ENCODE measurements around the gene CD59. TPM values are rescaled to one million over a fixed set of nuclear protein-coding genes. Genes with fewer than 3 reads are reported as not detected.

Gene CD59
- polyA plus RNA-seq, 2 of the 4 experiments (the other 2 are of a cell fraction): 335 to 375 TPM

GRCh38 chr11:33772300-33772699, 36.1 kb upstream of the CD59 start:
- ChIA-PET CTCF (interaction anchor here (0.6 to 4.4 kb wide), 6 partner anchors 15 to 293 kb away, joined by 3 to 19 read pairs (median 4); no protein-coding TSS in a partner anchor), POLR2A (no interaction called here)
- Histone ChIP-seq H3K4me1 (peaks cover 33% of the 10 kb centered on the region), H3K4me2 (peak overlapping the region; percentile 91; the same call in 1 of the 3 replicates), H3K9me3 (no peaks in the 10 kb centered on the region), H3K4me3 (no peak overlapping the region), H3K27ac (no peak overlapping the region)
- 80% methylated on average over 4 of the region's 4 CpGs for WGBS (ENCODE audit: missing lambda C conversion rate)
- TF ChIP-seq POLR2A (IDR thresholded peaks at IDR 0.05; ENCODE audit: low read length) (no peak), RNF2 (IDR thresholded peaks at IDR 0.05; ENCODE audit: borderline replicate concordance, low read depth) (no peak), BCL3 (IDR thresholded peaks at IDR 0.05) (no peak), MAZ (IDR thresholded peaks at IDR 0.05; ENCODE audit: borderline replicate concordance, low read depth, low read length) (no peak), HEYL (CRISPR knock-in tag; IDR thresholded peaks at IDR 0.05) (no peak), ZC3H11A (IDR thresholded peaks at IDR 0.05) (no peak), EP300 (IDR thresholded peaks at IDR 0.05) (no peak), ESRRA (IDR thresholded peaks at IDR 0.05; ENCODE audit: borderline replicate concordance, low read length) (no peak), JUN (IDR thresholded peaks at IDR 0.05) (no peak), HDAC2 (IDR thresholded peaks at IDR 0.05) (no peak)
- TF ChIP-seq, protein P1, sequence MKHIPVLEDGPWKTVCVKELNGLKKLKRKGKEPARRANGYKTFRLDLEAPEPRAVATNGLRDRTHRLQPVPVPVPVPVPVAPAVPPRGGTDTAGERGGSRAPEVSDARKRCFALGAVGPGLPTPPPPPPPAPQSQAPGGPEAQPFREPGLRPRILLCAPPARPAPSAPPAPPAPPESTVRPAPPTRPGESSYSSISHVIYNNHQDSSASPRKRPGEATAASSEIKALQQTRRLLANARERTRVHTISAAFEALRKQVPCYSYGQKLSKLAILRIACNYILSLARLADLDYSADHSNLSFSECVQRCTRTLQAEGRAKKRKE (CRISPR knock-in tag; IDR thresholded peaks at IDR 0.05; ENCODE audit: low read depth): no peak
- FAIRE-seq (no peak), ATAC-seq (no peak), DNase-seq (ENCODE audit: low read depth in 1 of 2, low spot score in 1 of 2) (peak in 1 of 2 experiments; percentile 25)

GRCh38 chr11:33770236-33770635, 34.0 kb upstream of the CD59 start:
- Histone ChIP-seq H3K4me2 (no peak overlapping the region), H3K9me3 (no peaks in the 10 kb centered on the region), H3K4me1 (peaks cover 21% of the 10 kb centered on the region), H3K27ac (no peak overlapping the region), H3K4me3 (no peak overlapping the region)
- POLR2A ChIA-PET: no interaction called here
- ATAC-seq (no peak), FAIRE-seq (no peak), DNase-seq (ENCODE audit: low read depth in 1 of 2, low spot score in 1 of 2) (no peak)
- TF ChIP-seq CHD4 (IDR thresholded peaks at IDR 0.05; ENCODE audit: borderline replicate concordance) (no peak), HOXA7 (CRISPR knock-in tag; IDR thresholded peaks at IDR 0.05) (no peak), CEBPB (IDR thresholded peaks at IDR 0.05) (no peak), NR3C1 (IDR thresholded peaks at IDR 0.05) (no peak), ZFP36 (IDR thresholded peaks at IDR 0.05; ENCODE audit: borderline replicate concordance, partially characterized antibody) (no peak), TFCP2L1 (CRISPR knock-in tag; IDR thresholded peaks at IDR 0.05) (no peak), CHD2 (IDR thresholded peaks at IDR 0.05; ENCODE audit: low read length, partially characterized antibody) (no peak), EP300 (IDR thresholded peaks at IDR 0.05) (no peak), KDM5A (IDR thresholded peaks at IDR 0.05) (no peak), KDM1A (IDR thresholded peaks at IDR 0.05; ENCODE audit: low read depth) (no peak), GATA3 (IDR thresholded peaks at IDR 0.05; ENCODE audit: borderline replicate concordance) (no peak), TP53 (CRISPR knock-in tag; IDR thresholded peaks at IDR 0.05) (no peak), POLR2A (IDR thresholded peaks at IDR 0.05; ENCODE audit: low read length) (no peak), POLR2AphosphoS2 (conservative IDR thresholded peaks at IDR 0.05; ENCODE audit: low read length) (no peak), MYC (IDR thresholded peaks at IDR 0.05; ENCODE audit: borderline replicate concordance, low read length) (no peak), RFX5 (IDR thresholded peaks at IDR 0.05) (no peak), SREBF2 (IDR thresholded peaks at IDR 0.05) (no peak)
- TF ChIP-seq, protein P2, sequence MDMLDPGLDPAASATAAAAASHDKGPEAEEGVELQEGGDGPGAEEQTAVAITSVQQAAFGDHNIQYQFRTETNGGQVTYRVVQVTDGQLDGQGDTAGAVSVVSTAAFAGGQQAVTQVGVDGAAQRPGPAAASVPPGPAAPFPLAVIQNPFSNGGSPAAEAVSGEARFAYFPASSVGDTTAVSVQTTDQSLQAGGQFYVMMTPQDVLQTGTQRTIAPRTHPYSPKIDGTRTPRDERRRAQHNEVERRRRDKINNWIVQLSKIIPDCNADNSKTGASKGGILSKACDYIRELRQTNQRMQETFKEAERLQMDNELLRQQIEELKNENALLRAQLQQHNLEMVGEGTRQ (IDR thresholded peaks at IDR 0.05): no peak
- CTCF ChIA-PET: interaction anchor here (3.4 kb wide), 1 partner anchor 39 kb away, joined by 10 read pairs; no protein-coding TSS in a partner anchor
- WGBS (ENCODE audit: missing lambda C conversion rate): 66% methylated on average over 2 of the region's 2 CpGs

Measured in A549 (cell line).